ENCODE results near the gene SSH3. TPM values are rescaled to one million over a fixed set of nuclear protein-coding genes. Genes with fewer than 3 reads are reported as not detected.
A peak's percentile ranks its signal among the peaks of the same experiment; 100 is the strongest.

The SSH3 gene
- total and polyA plus RNA-seq, 2 of the 4 experiments (the other 2 are of a cell fraction), result 7.3 to 26.7 TPM

- H3K14ac ChIP-seq (replicated peaks; ENCODE audit: low read depth, low read length), result peak overlapping the region; percentile 43
- peak overlapping the region; percentile 39 for H2BK20ac ChIP-seq (ENCODE audit: low read depth, low read length)
- no peak for ATAC-seq (ENCODE audit: low read depth)
- no peak overlapping the region for H3K18ac ChIP-seq (ENCODE audit: low read depth, low read length)
- peaks cover 9% of the 10 kb centered on the region; the same call in 1 of the 2 replicates for H3K36me3 ChIP-seq (ENCODE audit: control insufficient read depth, insufficient read depth, low read length)
- H4K91ac ChIP-seq (ENCODE audit: insufficient read depth, low read depth, low read length), result peak overlapping the region; percentile 97
- H4K20me1 ChIP-seq (ENCODE audit: insufficient read depth, low read length), result peaks cover 39% of the 10 kb centered on the region
- no TSS peak for BruUV-seq (replicated peaks)
- H2BK120ac ChIP-seq (ENCODE audit: low read depth, low read length), result peak overlapping the region; percentile 92
- no peak overlapping the region for H3K4me3 ChIP-seq (ENCODE audit: insufficient read depth, low read depth, low read length)
- peak overlapping the region; percentile 86 for H2AK9ac ChIP-seq (replicated peaks; ENCODE audit: low read depth, low read length, poor library complexity)
- dilution Hi-C loops (cut with HindIII; ENCODE audit: low sequenced_read_pairs, unreplicated experiment) (no loop called here), in situ Hi-C loops (cut with MboI; ENCODE audit: low sequenced_read_pairs) (no loop called here), intact Hi-C loops (cut with micrococcal nuclease) (no loop called here)
- no peak overlapping the region for H4K5ac ChIP-seq (ENCODE audit: low read depth, low read length)
- no peak overlapping the region for H2BK15ac ChIP-seq (ENCODE audit: low read depth, low read length)
- peaks cover 27 to 100% of the 10 kb centered on the region in 2 experiments; a peak in 3 of 4 replicates for H3K79me1 ChIP-seq (ENCODE audit: low read depth in 1 of 2, low read length in 2 of 2)
- ChIA-PET CTCF (no interaction called here), POLR2A (ENCODE audit: unreplicated experiment) (no interaction called here)
- peak overlapping the region; percentile 86 for H2AK5ac ChIP-seq (ENCODE audit: low read depth, low read length)
- H3K4me2 ChIP-seq (ENCODE audit: low read depth, low read length), result no peak overlapping the region
- peak overlapping the region; percentile 95 for H3K4ac ChIP-seq (ENCODE audit: low read depth, low read length)
- no peak overlapping the region for H3K9ac ChIP-seq (ENCODE audit: low read depth, low read length)
- peak overlapping the region; percentile 76; the same call in 1 of the 2 replicates for H3K23ac ChIP-seq (ENCODE audit: low read depth, low read length)
- H3K27ac ChIP-seq (ENCODE audit: insufficient read depth, low read length), result peak overlapping the region; percentile 36
- 91% methylated on average over 11 of the region's 23 CpGs; no CpG with 5 or more reads in 1 of the 2 experiments for WGBS, 2 experiments (ENCODE audit: extremely low coverage in 2 of 2, insufficient read length in 1 of 2)
- peaks cover 36% of the 10 kb centered on the region for H3K9me1 ChIP-seq (ENCODE audit: insufficient read depth, low read length)
- DNase-seq, result no peak
- peaks cover 41% of the 10 kb centered on the region for H3K4me1 ChIP-seq (ENCODE audit: control insufficient read depth, insufficient read depth, low read length)
- no peaks in the 10 kb centered on the region for H3K27me3 ChIP-seq (ENCODE audit: control insufficient read depth, insufficient read depth, low read length)
- no peaks in the 10 kb centered on the region for H3K9me3 ChIP-seq (ENCODE audit: control insufficient read depth, insufficient read depth, low read length)
- H3K56ac ChIP-seq (ENCODE audit: extremely low read depth, insufficient read depth, low read length), result no peak overlapping the region
- H4K8ac ChIP-seq (ENCODE audit: low read depth in 2 of 2, low read length in 2 of 2), result peak overlapping the region; percentile 72 to 93; a peak in 2 of 4 replicates
- H2AFZ ChIP-seq (replicated peaks; ENCODE audit: low read length, poor library complexity), result no peak overlapping the region
- peak overlapping the region; percentile 14 for H2BK5ac ChIP-seq (ENCODE audit: low read depth, low read length, poor library complexity, severe bottlenecking)
- no peak for TF ChIP-seq RAD21 (IDR thresholded peaks at IDR 0.05; ENCODE audit: low read length)
- no peak for TF ChIP-seq RFX5 (IDR thresholded peaks at IDR 0.05; ENCODE audit: low read depth, low read length)
- TF ChIP-seq MXI1 (IDR thresholded peaks at IDR 0.05; ENCODE audit: borderline replicate concordance, low read depth, low read length), result no peak
- TF ChIP-seq SMC3 (IDR thresholded peaks at IDR 0.05; ENCODE audit: low read depth, low read length), result no peak
- TF ChIP-seq ELK1 (IDR thresholded peaks at IDR 0.05; ENCODE audit: borderline replicate concordance, low read depth, low read length), result no peak
- no peak for TF ChIP-seq POLR2A (IDR thresholded peaks at IDR 0.05; ENCODE audit: low read depth, low read length)
- no peak for TF ChIP-seq USF2 (IDR thresholded peaks at IDR 0.05; ENCODE audit: low read depth, low read length)
- no peak for TF ChIP-seq NFE2L2 (IDR thresholded peaks at IDR 0.05; ENCODE audit: low read depth, low read length)
- no peak for TF ChIP-seq RCOR1 (IDR thresholded peaks at IDR 0.05; ENCODE audit: insufficient replicate concordance, low read length)
- no peak for TF ChIP-seq FOS (IDR thresholded peaks at IDR 0.05; ENCODE audit: low read depth, low read length)
- TF ChIP-seq MAFK (IDR thresholded peaks at IDR 0.05; ENCODE audit: low read depth, low read length), result no peak
- no peak for TF ChIP-seq CHD1 (IDR thresholded peaks at IDR 0.05; ENCODE audit: low read depth, low read length)
- no peak for TF ChIP-seq MAZ (IDR thresholded peaks at IDR 0.05; ENCODE audit: borderline replicate concordance, low read depth, low read length)
- no peak for TF ChIP-seq BHLHE40 (IDR thresholded peaks at IDR 0.05; ENCODE audit: low read depth, low read length)
- TF ChIP-seq CEBPB (IDR thresholded peaks at IDR 0.05; ENCODE audit: low read depth, low read length), result no peak
These were observed 30.7 kb upstream of the SSH3 start for GRCh38 chr11:67272327-67273259.
